H9 (cell line): Measurements from ENCODE around the gene CMTM8. TPM values are rescaled to one million over a fixed set of nuclear protein-coding genes. Genes with fewer than 3 reads are reported as not detected.

Experiments
- DNase-seq: peaks from one replicate; pipeline ENCODE4 v3.0.0-alpha.2; 2017
- H2AFZ ChIP-seq: one replicate; pipeline ENCODE4 v1.6.1; 2013; ENCODE audit warnings: mild to moderate bottlenecking, low read length, control low read depth, moderate library complexity
- H2AK5ac ChIP-seq: 2 replicates; pipeline ENCODE4 v1.6.1; 2013; ENCODE audit warnings: low read length, control low read depth, mixed read lengths; ENCODE audit not compliant: insufficient read length
- H2BK120ac ChIP-seq: one replicate; pipeline ENCODE4 v1.6.1; 2013; ENCODE audit warnings: low read depth, mild to moderate bottlenecking, low read length, control low read depth, inconsistent platforms; ENCODE audit not compliant: poor library complexity, severe bottlenecking
- H2BK12ac ChIP-seq: 2 replicates; pipeline ENCODE4 v1.6.1; 2013; ENCODE audit warnings: low read length, control low read depth, mixed read lengths, low read depth; ENCODE audit not compliant: insufficient read length
- H2BK15ac ChIP-seq: 2 replicates; pipeline ENCODE4 v1.6.1; 2013; ENCODE audit warnings: low read depth, low read length, control low read depth
- H2BK20ac ChIP-seq: one replicate; pipeline ENCODE4 v1.6.1; 2013; ENCODE audit warnings: low read depth, mild to moderate bottlenecking, low read length, control low read depth, inconsistent platforms; ENCODE audit not compliant: poor library complexity, severe bottlenecking
- H2BK5ac ChIP-seq: 2 replicates; pipeline ENCODE4 v1.6.1; 2013; ENCODE audit warnings: low read length, control low read depth, mixed read lengths; ENCODE audit not compliant: insufficient read length
- H3K14ac ChIP-seq: 2 replicates; pipeline ENCODE4 v1.6.1; 2013; ENCODE audit warnings: low read length, control low read depth; ENCODE audit not compliant: insufficient read depth
- H3K18ac ChIP-seq: 2 replicates; pipeline ENCODE4 v1.6.1; 2013; ENCODE audit warnings: low read depth, mild to moderate bottlenecking, mixed read lengths, low read length, control low read depth; ENCODE audit not compliant: insufficient read length
- H3K23ac ChIP-seq: 2 replicates; pipeline ENCODE4 v1.6.1; 2013; ENCODE audit warnings: low read length, control low read depth, mixed read lengths, low read depth; ENCODE audit not compliant: insufficient read length
- H3K23me2 ChIP-seq: 2 replicates; pipeline ENCODE4 v1.6.1; 2013; ENCODE audit warnings: low read depth, mild to moderate bottlenecking, mixed read lengths, low read length, control low read depth; ENCODE audit not compliant: insufficient read length, poor library complexity, severe bottlenecking
- H3K27ac ChIP-seq: 2 replicates; pipeline ENCODE4 v1.5.1; 2013; ENCODE audit warnings: low read length, control low read depth, mixed read lengths, low read depth; ENCODE audit not compliant: insufficient read length
- H3K27me3 ChIP-seq: 2 replicates; pipeline ENCODE4 v1.6.1; 2013; ENCODE audit warnings: low read length, control low read depth, inconsistent platforms; ENCODE audit not compliant: insufficient read depth
- H3K4ac ChIP-seq: 2 replicates; pipeline ENCODE4 v1.6.1; 2013; ENCODE audit warnings: low read depth, mild to moderate bottlenecking, control low read depth, inconsistent platforms, low read length, moderate library complexity
- H3K4me1 ChIP-seq: 2 replicates; pipeline ENCODE4 v1.6.1; 2013; ENCODE audit warnings: low read length, control low read depth, inconsistent platforms; ENCODE audit not compliant: insufficient read depth
- H3K4me2 ChIP-seq: 2 replicates; pipeline ENCODE4 v1.6.1; 2013; ENCODE audit warnings: low read length, control low read depth, mixed read lengths; ENCODE audit not compliant: insufficient read length, insufficient read depth
- H3K56ac ChIP-seq: 2 replicates; pipeline ENCODE4 v1.6.1; 2013; ENCODE audit warnings: low read depth, mild to moderate bottlenecking, mixed read lengths, low read length, control low read depth; ENCODE audit not compliant: insufficient read length
- H3K79me1 ChIP-seq: 2 replicates; pipeline ENCODE4 v1.6.1; 2013; ENCODE audit warnings: low read depth, mild to moderate bottlenecking, moderate library complexity, low read length, control low read depth, inconsistent platforms; ENCODE audit not compliant: insufficient read depth, poor library complexity, severe bottlenecking
- H3K79me2 ChIP-seq: 2 replicates; pipeline ENCODE4 v1.6.1; 2013; ENCODE audit warnings: low read length, control low read depth, inconsistent platforms; ENCODE audit not compliant: insufficient read depth
- H3K9ac ChIP-seq: 2 replicates; pipeline ENCODE4 v1.6.1; 2013; ENCODE audit warnings: low read length, control low read depth, mixed read lengths; ENCODE audit not compliant: insufficient read length; ENCODE audit errors: extremely low read depth
- H3K9me3 ChIP-seq: one replicate; pipeline ENCODE4 v1.6.1; 2013; ENCODE audit warnings: low read depth, low read length, inconsistent platforms; ENCODE audit not compliant: control insufficient read depth
- H3T11ph ChIP-seq: one replicate; pipeline ENCODE4 v1.6.1; 2013; ENCODE audit warnings: mild to moderate bottlenecking, low read length, control low read depth, inconsistent platforms
- H4K20me1 ChIP-seq: one replicate; pipeline ENCODE4 v1.6.1; 2013; ENCODE audit not compliant: control insufficient read depth, insufficient read length, insufficient read depth
- H4K5ac ChIP-seq: 2 replicates; pipeline ENCODE4 v1.6.1; 2013; ENCODE audit warnings: low read depth, mild to moderate bottlenecking, mixed read lengths, low read length, control low read depth; ENCODE audit not compliant: insufficient read length
- H4K8ac ChIP-seq: replicated peaks from 2 replicates; pipeline ENCODE4 v1.6.1; 2013; ENCODE audit warnings: low read length, control low read depth, mixed read lengths, low read depth; ENCODE audit not compliant: insufficient read length
- H4K91ac ChIP-seq: 2 replicates; pipeline ENCODE4 v1.6.1; 2013; ENCODE audit warnings: low read depth, mild to moderate bottlenecking, moderate library complexity, mixed read lengths, low read length, control low read depth; ENCODE audit not compliant: insufficient read length
- H3K27ac Mint-ChIP-seq, 3 experiments: 2 replicates in 2 of 3; 3 replicates in 1 of 3; pipeline ENCODE4 v1.8.0; 2020 to 2021; ENCODE audit warnings: mixed read lengths in 3 of 3, mild to moderate bottlenecking in 1 of 3, moderate library complexity in 1 of 3
- H3K27me3 Mint-ChIP-seq: 2 replicates; pipeline ENCODE4 v1.8.0; 2021; ENCODE audit warnings: low read depth, mild to moderate bottlenecking, moderate library complexity, mixed read lengths
- H3K36me3 Mint-ChIP-seq, 3 experiments: 2 replicates in 2 of 3; 3 replicates in 1 of 3; pipeline ENCODE4 v1.8.0; 2020 to 2021; ENCODE audit warnings: low read depth in 3 of 3, mixed read lengths in 3 of 3; ENCODE audit not compliant: insufficient read depth in 1 of 3
- H3K4me1 Mint-ChIP-seq, 2 experiments: 2 replicates each; pipeline ENCODE4 v1.8.0; 2020; ENCODE audit warnings: mixed read lengths in 2 of 2
- H3K4me3 Mint-ChIP-seq, 2 experiments: 2 replicates in 1 of 2; 3 replicates in 1 of 2; pipeline ENCODE4 v1.8.0; 2020 to 2021; ENCODE audit warnings: mild to moderate bottlenecking in 2 of 2, mixed read lengths in 2 of 2, moderate library complexity in 1 of 2
- H3K9me3 Mint-ChIP-seq, 2 experiments: 2 replicates in 1 of 2; 3 replicates in 1 of 2; pipeline ENCODE4 v1.8.0; 2020; ENCODE audit warnings: mild to moderate bottlenecking in 2 of 2, mixed read lengths in 2 of 2, moderate library complexity in 1 of 2
- CTCF ChIP-seq: fragments of 200-600 bp; sonication (generic); conservative IDR thresholded peaks from 3 replicates; pipeline ENCODE4 v1.8.0; 2021; ENCODE audit warnings: antibody characterized with exemption, mild to moderate bottlenecking
- whole genome bisulfite sequencing: extraction: QIAGEN DNeasy Blood & Tissue Kit; methylation state at CpG from one replicate; pipeline ENCODE4 v1.1.7; 2013; ENCODE audit warnings: missing lambda C conversion rate, low lambda C conversion rate, mixed read lengths; ENCODE audit not compliant: insufficient read length; ENCODE audit errors: extremely low coverage; 5-methylcytosine and 5-hydroxymethylcytosine counted together
- total RNA-seq: library from RNA; stranded (reverse); gene quantifications from 2 replicates; pipeline ENCODE4 v1.2.1, GENCODE V29; 2021

The CMTM8 gene
- total RNA-seq, 1 experiment from 2014 or later, result 4.0 TPM

- Mint-ChIP-seq H3K27ac (peak overlapping the region; percentile 34 to 81 (median 62); a peak in 6 of 7 replicates), H3K9me3 (peaks cover 15 to 16% of the 10 kb centered on the region in 2 experiments), H3K27me3 (no peaks in the 10 kb centered on the region; the same call in 1 of the 2 replicates), H3K36me3 (peaks cover 13 to 19% (median 13%) of the 10 kb centered on the region in 3 experiments), H3K4me1 (peaks cover 33 to 36% of the 10 kb centered on the region in 2 experiments), H3K4me3 (no peak overlapping the region)
- Histone ChIP-seq H3K4ac (no peak overlapping the region), H3K4me1 (peaks cover 5% of the 10 kb centered on the region; the same call in 1 of the 2 replicates), H3K9me3 (no peaks in the 10 kb centered on the region), H3K27me3 (no peaks in the 10 kb centered on the region), H2AFZ (no peak overlapping the region), H3K27ac (peak overlapping the region; percentile 59), H4K20me1 (no peaks in the 10 kb centered on the region), H3K56ac (no peak overlapping the region), H3K79me1 (no peaks in the 10 kb centered on the region), H2BK5ac (no peak overlapping the region), H3K14ac (no peak overlapping the region; the same call in 1 of the 2 replicates), H2AK5ac (no peak overlapping the region), H3K18ac (peak overlapping the region; percentile 18), H3K9ac (no peak overlapping the region), H2BK12ac (no peak overlapping the region), H3T11ph (no peak overlapping the region), H3K4me2 (no peak overlapping the region), H3K23ac (no peak overlapping the region), H3K23me2 (no peaks in the 10 kb centered on the region), H2BK120ac (no peak overlapping the region), H4K8ac (no peak overlapping the region), H4K91ac (no peak overlapping the region), H4K5ac (no peak overlapping the region), H3K79me2 (no peaks in the 10 kb centered on the region), H2BK20ac (no peak overlapping the region), H2BK15ac (no peak overlapping the region)
- DNase-seq, result no peak
- WGBS, result no CpG with 5 or more reads among the region's 2 CpGs
- TF ChIP-seq CTCF, result no peak
Observed at GRCh38 chr3:32419742-32420125, 181.3 kb downstream of the CMTM8 start.

Other genes with a start within 250 kb of the CMTM8 start
- 3.7 and 4.0 TPM in 2 replicates for gene GPD1L, start 132.1 kb upstream of the CMTM8 start, total RNA-seq
- 20.6 and 23.9 TPM in 2 replicates for gene CMTM7, start 153.2 kb downstream of the CMTM8 start, total RNA-seq